ENCODE results near the gene LPIN3.

LPIN3 gene

GRCh38 chr20:41350408-41350962 is 9.9 kb downstream of the LPIN3 start:
- DNase-seq = no peak

GRCh38 chr20:41352106-41352505 is 11.5 kb downstream of the LPIN3 start:
- no peak for DNase-seq

DNA sequence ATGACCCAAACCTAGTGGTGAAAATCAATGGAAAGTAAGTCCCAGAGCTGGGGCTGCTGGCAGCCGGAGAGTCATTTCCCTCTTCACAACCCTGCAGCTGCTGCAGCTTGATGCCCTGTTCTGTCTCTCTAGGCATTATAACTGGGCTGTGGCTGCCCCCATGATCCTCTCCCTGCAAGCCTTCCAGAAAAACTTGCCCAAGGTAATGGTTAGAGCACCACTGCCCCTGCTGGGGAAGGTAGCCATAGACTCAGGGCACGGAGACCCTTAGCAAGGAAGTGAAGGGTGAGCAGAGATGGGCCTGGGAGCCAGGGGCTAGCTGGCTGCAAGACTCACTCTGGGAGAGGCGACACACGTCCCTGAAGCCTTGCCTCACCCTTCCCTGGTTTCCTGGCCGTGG is 12.0 kb downstream of the LPIN3 start:
- DNase-seq = no peak

DNA sequence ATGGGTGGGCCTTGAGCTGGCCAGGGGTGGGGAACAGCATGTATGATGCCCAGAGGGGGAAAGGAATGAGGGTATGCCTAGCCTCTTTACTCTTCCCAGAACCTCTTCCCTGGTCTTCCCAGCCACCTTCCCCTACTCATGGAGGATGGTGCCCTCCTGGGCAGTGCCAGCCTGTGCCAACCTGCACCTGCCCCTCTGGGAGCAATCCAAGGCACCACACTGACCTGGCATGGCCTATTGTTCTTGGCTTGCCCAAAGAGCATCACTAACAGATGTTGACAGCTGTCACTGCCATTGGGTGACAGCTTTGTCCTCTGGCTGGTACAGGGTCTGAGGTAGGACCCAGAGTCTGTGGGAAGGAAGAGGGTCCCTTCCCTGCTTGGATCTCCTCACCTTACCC is 12.9 kb downstream of the LPIN3 start:
- no peak for DNase-seq

- no peak for DNase-seq
Observed at GRCh38 chr20:41355192-41355591, 14.6 kb downstream of the LPIN3 start.

- DNase-seq = no peak
Observed at GRCh38 chr20:41355598-41356203, 15.1 kb downstream of the LPIN3 start.

GRCh38 chr20:41356951-41357350 is 16.3 kb downstream of the LPIN3 start:
- DNase-seq = no peak

- DNase-seq = no peak
Observed at GRCh38 chr20:41357424-41358163, 17.0 kb downstream of the LPIN3 start.

DNA sequence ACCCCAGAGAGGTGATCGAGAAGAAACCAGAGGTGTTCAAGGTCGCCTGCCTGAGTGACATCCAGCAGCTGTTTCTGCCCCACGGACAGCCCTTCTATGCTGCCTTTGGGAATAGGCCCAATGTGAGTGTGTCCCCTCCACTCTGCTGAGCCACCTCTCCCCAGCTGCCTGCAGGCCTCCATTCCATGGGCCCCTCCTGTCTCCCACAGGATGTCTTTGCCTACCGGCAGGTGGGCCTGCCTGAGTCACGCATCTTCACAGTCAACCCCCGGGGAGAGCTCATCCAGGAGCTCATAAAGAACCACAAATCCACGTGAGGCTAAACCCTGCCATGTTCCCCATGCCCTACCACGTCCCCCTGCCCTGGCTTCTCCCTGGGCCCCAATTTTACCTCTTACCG is 17.6 kb downstream of the LPIN3 start:
- no peak for DNase-seq

DNA sequence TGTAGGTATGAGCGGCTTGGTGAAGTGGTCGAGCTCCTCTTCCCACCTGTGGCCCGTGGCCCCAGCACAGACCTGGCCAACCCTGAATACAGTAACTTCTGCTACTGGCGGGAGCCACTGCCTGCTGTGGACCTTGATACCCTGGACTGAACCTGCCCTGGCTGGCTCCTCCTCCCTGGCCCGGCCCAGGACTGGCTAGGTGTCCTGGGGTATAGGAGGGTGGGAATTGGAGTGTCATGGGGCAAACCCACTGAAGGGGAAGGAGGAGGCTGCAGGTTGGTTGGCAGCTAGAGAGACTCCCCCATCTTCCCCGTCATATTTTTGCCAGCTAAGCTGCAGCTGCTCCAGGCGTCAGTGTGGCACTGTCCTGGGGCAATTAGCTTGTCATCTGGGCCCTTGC is 18.1 kb downstream of the LPIN3 start:
- no peak for DNase-seq

- no peak for DNase-seq
Observed at GRCh38 chr20:41359541-41360011, 19.0 kb downstream of the LPIN3 start.

DNA sequence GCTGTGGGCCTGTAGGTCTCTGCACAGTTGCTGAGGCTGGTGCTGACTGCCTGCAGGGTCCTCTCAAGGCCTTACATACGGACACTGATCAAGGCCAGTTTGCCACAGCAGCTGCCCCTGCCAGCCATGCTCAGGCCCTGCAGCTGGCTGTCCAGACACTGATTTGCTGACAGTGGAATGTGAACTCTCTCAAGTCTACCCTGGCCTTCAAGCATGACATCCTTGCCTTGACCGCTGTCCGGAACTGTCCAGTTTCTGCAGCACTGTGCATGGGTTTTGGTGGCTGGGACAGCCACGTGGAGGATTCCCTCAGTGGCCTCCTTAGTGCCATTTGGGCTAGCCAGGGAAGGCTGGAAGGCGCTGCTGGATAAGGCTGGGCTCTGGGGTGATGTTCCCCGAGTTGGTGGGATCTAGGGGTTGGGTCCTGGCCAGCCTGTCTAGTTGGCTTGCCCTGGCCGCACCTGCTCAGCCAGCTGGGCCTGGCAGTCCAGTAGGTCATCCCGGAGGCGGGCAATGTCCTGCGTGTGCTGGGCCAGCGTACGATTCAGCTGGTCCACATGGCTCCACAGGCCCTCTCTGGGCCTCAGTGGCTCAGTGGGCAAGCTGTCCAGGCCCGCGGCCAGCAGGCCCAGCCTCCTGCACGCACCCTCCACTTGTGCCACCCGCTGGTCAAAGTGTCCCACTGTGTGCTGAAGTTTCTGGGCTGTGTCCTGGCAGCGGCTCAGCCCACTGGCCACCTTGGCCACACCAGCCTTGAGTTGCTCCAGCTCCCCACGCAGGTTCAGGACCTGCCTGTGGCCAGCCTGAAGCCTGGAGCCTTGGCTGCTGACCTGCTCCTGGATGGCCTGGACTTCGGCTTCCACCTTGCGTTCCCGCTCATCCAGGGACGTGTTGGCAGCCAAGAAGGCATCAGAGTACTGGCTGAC is 20.5 kb downstream of the LPIN3 start:
- DNase-seq = no peak

- DNase-seq = no peak
Observed at GRCh38 chr20:41361757-41362747, 21.4 kb downstream of the LPIN3 start.

GRCh38 chr20:41362748-41363140 is 22.1 kb downstream of the LPIN3 start:
- no peak for DNase-seq

GRCh38 chr20:41363601-41364000 is 23.0 kb downstream of the LPIN3 start:
- no peak for DNase-seq

GRCh38 chr20:41364236-41364855 is 23.7 kb downstream of the LPIN3 start:
- DNase-seq = no peak

DNA sequence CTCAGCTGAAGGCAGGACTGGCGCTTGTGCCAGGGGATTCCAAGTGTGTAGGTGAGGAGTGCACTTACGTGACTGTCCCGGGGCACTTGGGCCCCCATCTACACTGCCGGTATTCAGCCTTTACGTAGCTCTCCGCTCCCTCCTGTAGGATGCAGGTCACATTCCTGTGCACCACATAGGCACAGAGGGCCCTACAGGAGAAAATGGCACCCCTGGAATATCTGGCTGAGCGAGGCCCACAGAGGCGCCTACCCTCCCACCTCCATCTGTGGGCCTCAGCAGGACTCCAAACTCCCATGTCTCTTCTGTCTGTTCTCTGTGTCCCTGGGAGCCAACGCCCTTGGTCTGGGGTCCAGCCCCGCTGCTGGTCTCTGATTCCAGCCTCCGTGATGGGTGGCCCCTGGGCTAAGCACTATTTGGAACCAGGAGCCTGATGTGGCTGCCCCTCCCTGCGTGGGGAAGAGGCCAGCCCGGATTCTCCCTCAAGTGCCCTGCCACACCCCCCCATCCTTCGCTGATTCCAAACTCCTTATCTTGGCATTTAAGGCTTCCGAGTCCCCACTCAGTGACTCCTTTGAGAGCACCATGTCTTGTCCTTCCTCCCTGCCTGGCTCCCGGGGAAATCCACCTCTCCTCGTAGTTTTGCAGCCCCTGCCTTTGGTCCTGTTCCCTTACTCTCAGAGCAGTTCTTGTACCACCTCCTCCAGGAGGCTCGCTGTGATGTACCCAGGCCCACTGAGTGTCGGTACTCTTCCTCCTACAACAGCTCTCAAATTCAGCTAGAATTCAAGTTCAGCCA is 24.5 kb downstream of the LPIN3 start:
- DNase-seq = no peak

DNA sequence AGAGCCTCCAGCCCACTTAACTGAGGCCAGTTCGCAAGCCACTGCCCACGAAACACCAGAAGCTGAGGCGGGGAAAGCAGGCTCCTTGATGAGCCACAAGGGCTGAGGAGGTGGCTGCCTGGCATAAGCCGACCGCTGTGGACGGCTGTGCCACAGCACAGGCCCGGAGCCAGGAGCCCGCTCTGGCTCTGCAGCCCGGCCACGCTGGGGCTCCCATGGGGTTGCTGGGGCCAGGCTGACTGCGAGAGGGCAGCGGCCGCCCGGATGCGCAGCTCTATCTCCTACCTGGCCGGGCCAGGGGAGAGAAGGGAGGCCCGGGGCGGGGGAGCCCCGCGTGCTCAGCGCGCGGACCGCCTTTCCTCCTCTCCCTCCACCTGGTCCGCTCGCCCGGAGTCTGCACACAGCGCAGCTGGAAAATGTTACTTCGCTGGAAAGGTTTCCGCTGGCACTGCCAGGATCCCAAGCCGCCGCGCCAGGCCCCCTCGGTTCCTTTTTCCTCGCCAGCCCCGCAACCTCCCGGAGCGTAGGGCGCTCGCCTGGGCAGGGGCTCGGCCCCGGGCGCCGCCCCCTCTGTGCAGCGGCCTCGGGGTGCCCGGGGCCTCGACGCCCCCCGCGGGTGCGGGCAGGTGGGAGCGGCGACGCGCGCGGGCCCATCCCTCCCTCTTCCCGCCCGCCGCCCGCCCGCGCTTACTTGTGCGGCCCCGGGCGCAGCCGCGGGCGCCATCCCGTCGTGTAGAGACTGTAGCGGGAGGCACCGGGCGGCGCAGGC is 25.3 kb downstream of the LPIN3 start:
- DNase-seq = no peak

DNA sequence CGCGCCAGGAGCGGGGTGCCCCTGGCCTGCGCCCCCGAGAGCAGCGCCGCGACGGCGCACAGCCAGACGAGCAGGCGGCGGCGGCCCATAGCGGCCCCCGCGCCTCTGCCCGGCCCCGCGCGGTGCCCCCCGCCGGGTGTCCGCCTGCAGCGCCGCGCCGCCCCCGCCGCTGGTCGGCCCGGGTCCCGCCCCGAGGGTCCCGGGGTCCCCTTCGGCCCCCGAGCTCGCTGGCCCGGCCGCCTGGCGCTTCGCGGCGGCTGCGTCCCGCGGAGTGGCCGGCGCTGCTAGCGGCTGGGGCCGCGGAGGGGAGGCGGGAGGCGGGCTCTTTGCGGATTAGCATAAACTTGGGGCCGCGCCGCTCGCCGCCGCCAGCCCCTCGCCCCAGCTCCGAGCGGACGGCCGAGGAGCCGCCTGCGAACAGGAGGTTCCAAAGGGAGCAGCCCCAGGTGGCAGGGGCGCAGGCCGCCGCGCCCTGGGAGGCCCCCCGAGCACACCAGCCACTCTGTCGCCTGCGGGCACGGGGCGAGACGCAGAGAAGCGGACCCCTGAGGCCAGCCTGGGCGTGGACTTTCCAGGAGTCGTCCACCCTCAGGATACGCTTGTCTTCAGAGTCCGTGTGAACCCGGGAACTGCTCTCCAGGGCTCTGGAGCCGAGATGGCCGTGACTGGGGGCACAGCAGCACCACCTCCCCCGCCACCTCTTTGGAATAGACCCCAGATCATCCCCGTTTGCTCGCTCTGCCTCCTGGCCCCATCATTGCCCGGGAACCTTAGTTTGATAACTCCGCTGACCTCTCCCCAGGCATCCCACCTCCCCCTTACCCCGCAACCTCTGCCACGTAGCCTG is 26.1 kb downstream of the LPIN3 start, which contains the start of gene EMILIN3:
EMILIN3 (minus strand) TSS at position 273 of the 847 bp plus-strand sequence; CDS start at position 89, 184 bp downstream.
- no peak for DNase-seq
